ENCODE data around the gene CBX7. TPM values are rescaled to one million over a fixed set of nuclear protein-coding genes. Genes with fewer than 3 reads are reported as not detected.

Gene CBX7
- total and polyA plus RNA-seq, 2 donors (not counting 3 experiments of a cell fraction or from before 2014, with no cell fraction given): 3.4 to 7.1 TPM

DNA sequence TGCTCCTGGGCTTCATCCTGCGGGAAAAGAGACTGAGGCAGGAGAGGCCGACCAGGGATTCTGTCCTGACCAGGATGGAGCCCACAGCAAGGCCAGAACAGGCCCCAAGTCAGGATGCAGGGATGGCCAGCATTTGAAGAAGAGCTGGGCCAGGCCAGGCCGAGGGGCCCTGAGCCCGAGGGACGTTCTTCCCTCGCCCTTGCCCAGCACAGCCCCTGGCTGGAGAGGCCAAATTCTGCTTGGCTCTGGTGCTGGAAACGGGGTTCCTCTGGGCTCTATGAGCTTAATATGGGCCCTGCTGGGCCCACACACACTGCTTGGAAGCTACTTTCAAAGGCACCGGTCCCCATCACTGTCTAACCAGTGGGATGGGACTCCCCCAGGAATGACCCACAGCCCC is 67.8 kb downstream of the CBX7 start:
- FAIRE-seq (no peak), DNase-seq (ENCODE audit: low read depth, low spot score) (no peak)
- no peaks in the 10 kb centered on the region for H3K9me3 ChIP-seq (replicated peaks; ENCODE audit: control insufficient read depth, insufficient read depth, low read length)
- H3K4me1 ChIP-seq (ENCODE audit: control insufficient read depth, extremely low read depth, insufficient read depth, low read length): no peaks in the 10 kb centered on the region
- no peaks in the 10 kb centered on the region for H3K36me3 ChIP-seq (ENCODE audit: control insufficient read depth in 2 of 2, extremely low read depth in 1 of 2, insufficient read depth in 2 of 2, low read length in 2 of 2)
- intact Hi-C loops (cut with micrococcal nuclease) (no loop called here), dilution Hi-C loops (cut with MboI; ENCODE audit: extremely low pct_ligation_motif_present, low sequenced_read_pairs) (no loop called here)
- POLR2A ChIA-PET: no interaction called here
- H3K4me3 ChIP-seq (replicated peaks in 1 of 3; ENCODE audit: insufficient read depth in 1 of 3, low read depth in 1 of 3, low read length in 3 of 3): no peak overlapping the region
- no peak overlapping the region for H3K4me2 ChIP-seq (ENCODE audit: insufficient read depth, low read length)
- no peaks in the 10 kb centered on the region for H3K9me1 ChIP-seq (replicated peaks; ENCODE audit: control insufficient read depth, extremely low read depth, insufficient read depth, low read length)
- no peaks in the 10 kb centered on the region for H4K20me1 ChIP-seq (replicated peaks; ENCODE audit: control insufficient read depth, extremely low read depth, insufficient read depth, low read length)
- H3K27ac ChIP-seq (ENCODE audit: insufficient read depth, low read depth, low read length): no peak overlapping the region
- no TSS peak for BruUV-seq (replicated peaks)
- H2AFZ ChIP-seq (ENCODE audit: low read depth, low read length): no peak overlapping the region
- CTCF ChIA-PET: interaction anchor here (1.0 kb wide), 1 partner anchor 37 kb away, joined by 3 read pairs; no protein-coding TSS in a partner anchor
- no peaks in the 10 kb centered on the region for H3K27me3 ChIP-seq (ENCODE audit: control insufficient read depth in 2 of 2, insufficient read depth in 2 of 2, low read length in 2 of 2)
- no peaks in the 10 kb centered on the region for H3K79me2 ChIP-seq (ENCODE audit: control insufficient read depth, insufficient read depth, low read length)
- TF ChIP-seq EZH2 (IDR thresholded peaks at IDR 0.05; ENCODE audit: borderline replicate concordance, low read depth, low read length, severe bottlenecking): no peak
- H3K9ac ChIP-seq (replicated peaks; ENCODE audit: extremely low read depth, insufficient read depth, low read length): no peak overlapping the region

DNA sequence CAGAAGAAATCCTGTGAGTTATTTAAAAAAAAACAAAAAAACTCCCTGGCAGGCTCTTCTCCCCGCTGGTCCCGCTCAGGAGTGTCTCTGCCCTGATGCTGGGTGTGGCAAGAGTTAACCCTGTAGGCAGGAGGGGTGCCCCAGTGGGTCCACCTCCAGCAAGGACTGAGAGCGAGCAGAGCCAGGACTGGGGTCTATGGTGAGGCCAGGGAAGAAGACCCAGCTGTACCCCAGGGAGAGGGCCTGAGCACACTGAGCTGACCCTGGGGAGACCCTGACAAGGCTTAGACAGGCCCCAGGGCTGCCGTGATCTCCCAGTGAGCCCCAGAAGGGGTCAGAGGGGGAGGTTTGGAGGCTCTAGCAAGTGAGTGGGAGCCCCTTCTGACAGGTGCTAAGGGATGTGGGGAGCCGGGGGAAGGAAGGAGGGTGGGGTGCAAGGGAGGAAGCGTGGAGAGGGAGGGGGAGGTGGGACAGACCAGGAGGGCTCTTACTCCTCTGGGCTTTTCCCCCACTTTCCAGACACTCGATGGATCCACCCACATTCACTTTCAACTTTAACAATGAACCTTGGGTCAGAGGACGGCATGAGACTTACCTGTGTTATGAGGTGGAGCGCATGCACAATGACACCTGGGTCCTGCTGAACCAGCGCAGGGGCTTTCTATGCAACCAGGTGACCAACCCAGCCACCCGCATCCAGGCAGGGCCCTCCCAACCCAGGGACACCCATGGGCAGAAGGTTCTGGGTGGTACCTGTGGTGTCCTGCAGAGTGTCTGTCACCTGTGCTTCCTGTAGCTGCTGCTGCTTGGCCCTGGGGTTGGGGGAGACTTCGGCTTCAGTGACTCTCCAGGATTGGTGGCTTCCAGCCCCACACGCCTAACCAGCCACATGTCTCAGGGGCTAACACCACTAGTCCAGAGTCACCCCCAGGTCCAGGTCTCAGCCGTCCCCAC is 69.0 kb downstream of the CBX7 start:
- POLR2A ChIA-PET: no interaction called here
- dilution Hi-C loops (cut with MboI; ENCODE audit: extremely low pct_ligation_motif_present, low sequenced_read_pairs): no loop called here
- Histone ChIP-seq H4K20me1 (replicated peaks; ENCODE audit: control insufficient read depth, extremely low read depth, insufficient read depth, low read length) (no peaks in the 10 kb centered on the region), H3K4me2 (ENCODE audit: insufficient read depth, low read length) (no peak overlapping the region), H3K9me3 (replicated peaks; ENCODE audit: control insufficient read depth, insufficient read depth, low read length) (no peaks in the 10 kb centered on the region), H3K9ac (replicated peaks; ENCODE audit: extremely low read depth, insufficient read depth, low read length) (no peak overlapping the region), H3K4me3 (replicated peaks in 1 of 3; ENCODE audit: insufficient read depth in 1 of 3, low read depth in 1 of 3, low read length in 3 of 3) (no peak overlapping the region), H3K36me3 (ENCODE audit: control insufficient read depth in 2 of 2, extremely low read depth in 1 of 2, insufficient read depth in 2 of 2, low read length in 2 of 2) (no peaks in the 10 kb centered on the region), H3K27me3 (ENCODE audit: control insufficient read depth in 2 of 2, insufficient read depth in 2 of 2, low read length in 2 of 2) (no peaks in the 10 kb centered on the region), H3K9me1 (replicated peaks; ENCODE audit: control insufficient read depth, extremely low read depth, insufficient read depth, low read length) (no peaks in the 10 kb centered on the region), H3K4me1 (ENCODE audit: control insufficient read depth, extremely low read depth, insufficient read depth, low read length) (no peaks in the 10 kb centered on the region), H3K27ac (ENCODE audit: insufficient read depth, low read depth, low read length) (no peak overlapping the region), H2AFZ (ENCODE audit: low read depth, low read length) (no peak overlapping the region), H3K79me2 (ENCODE audit: control insufficient read depth, insufficient read depth, low read length) (no peaks in the 10 kb centered on the region)
- DNase-seq (ENCODE audit: low read depth, low spot score) (no peak), FAIRE-seq (no peak)
- intact Hi-C loops (cut with micrococcal nuclease): no loop called here
- no peak for TF ChIP-seq JUN (IDR thresholded peaks at IDR 0.05; ENCODE audit: borderline replicate concordance, insufficient read depth, insufficient read length, low read depth)
- TF ChIP-seq MYC (IDR thresholded peaks at IDR 0.05; ENCODE audit: low read depth, low read length): no peak
- TF ChIP-seq FOS (IDR thresholded peaks at IDR 0.05; ENCODE audit: borderline replicate concordance, insufficient read depth, low read length): no peak
- no peak for TF ChIP-seq POLR2AphosphoS5 (IDR thresholded peaks at IDR 0.05; ENCODE audit: insufficient read depth, low read depth, low read length)
- no peak for TF ChIP-seq EZH2 (IDR thresholded peaks at IDR 0.05; ENCODE audit: borderline replicate concordance, low read depth, low read length, severe bottlenecking)
- TF ChIP-seq, protein P1, sequence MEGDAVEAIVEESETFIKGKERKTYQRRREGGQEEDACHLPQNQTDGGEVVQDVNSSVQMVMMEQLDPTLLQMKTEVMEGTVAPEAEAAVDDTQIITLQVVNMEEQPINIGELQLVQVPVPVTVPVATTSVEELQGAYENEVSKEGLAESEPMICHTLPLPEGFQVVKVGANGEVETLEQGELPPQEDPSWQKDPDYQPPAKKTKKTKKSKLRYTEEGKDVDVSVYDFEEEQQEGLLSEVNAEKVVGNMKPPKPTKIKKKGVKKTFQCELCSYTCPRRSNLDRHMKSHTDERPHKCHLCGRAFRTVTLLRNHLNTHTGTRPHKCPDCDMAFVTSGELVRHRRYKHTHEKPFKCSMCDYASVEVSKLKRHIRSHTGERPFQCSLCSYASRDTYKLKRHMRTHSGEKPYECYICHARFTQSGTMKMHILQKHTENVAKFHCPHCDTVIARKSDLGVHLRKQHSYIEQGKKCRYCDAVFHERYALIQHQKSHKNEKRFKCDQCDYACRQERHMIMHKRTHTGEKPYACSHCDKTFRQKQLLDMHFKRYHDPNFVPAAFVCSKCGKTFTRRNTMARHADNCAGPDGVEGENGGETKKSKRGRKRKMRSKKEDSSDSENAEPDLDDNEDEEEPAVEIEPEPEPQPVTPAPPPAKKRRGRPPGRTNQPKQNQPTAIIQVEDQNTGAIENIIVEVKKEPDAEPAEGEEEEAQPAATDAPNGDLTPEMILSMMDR (IDR thresholded peaks at IDR 0.05; ENCODE audit: extremely low read depth in 1 of 2, insufficient read depth in 1 of 2, low read depth in 1 of 2, low read length in 2 of 2): no peak
- TF ChIP-seq, protein P2, sequence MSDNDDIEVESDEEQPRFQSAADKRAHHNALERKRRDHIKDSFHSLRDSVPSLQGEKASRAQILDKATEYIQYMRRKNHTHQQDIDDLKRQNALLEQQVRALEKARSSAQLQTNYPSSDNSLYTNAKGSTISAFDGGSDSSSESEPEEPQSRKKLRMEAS (IDR thresholded peaks at IDR 0.05; ENCODE audit: insufficient read depth, insufficient read length): no peak
- CTCF ChIA-PET: no interaction called here
- no TSS peak for BruUV-seq (replicated peaks)

Data from endothelial cell of umbilical vein (primary cell).